ENCODE results near the gene CBX3.

CBX3 gene

GRCh38 chr7:26198781-26199169 lies 2.8 kb upstream of the CBX3 start:
- ChIA-PET CTCF (interaction anchor here (0.6 to 1.8 kb wide), 7 partner anchors 15 to 962 kb away, joined by 3 to 9 read pairs (median 4); no protein-coding TSS in a partner anchor), POLR2A (ENCODE audit: low non-redundant PET) (no interaction called here)
- H3K27ac ChIP-seq, result no peak overlapping the region
- TF ChIP-seq CTCF (conservative IDR thresholded peaks at IDR 0.05; ENCODE audit: low read depth), result no peak
- DNase-seq (ENCODE audit: low spot score), result no peak

- peak overlapping the region; percentile 100 for H3K27ac ChIP-seq
- no peak for TF ChIP-seq CTCF (conservative IDR thresholded peaks at IDR 0.05; ENCODE audit: low read depth)
- ChIA-PET POLR2A (ENCODE audit: low non-redundant PET) (interaction anchor here (0.6 to 1.2 kb wide), 4 partner anchors 43 to 530 kb away, joined by 3 to 4 read pairs (median 3); no protein-coding TSS in a partner anchor), CTCF (interaction anchor here (0.6 to 1.8 kb wide), 4 partner anchors 16 to 166 kb away, joined by 3 to 9 read pairs (median 4); no protein-coding TSS in a partner anchor)
- DNase-seq (ENCODE audit: low spot score), result no peak
Observed at GRCh38 chr7:26199301-26200037, 2.1 kb upstream of the CBX3 start.

- CTCF ChIA-PET, result interaction anchor here (0.8 kb wide), 1 partner anchor 165 kb away, joined by 3 read pairs; no protein-coding TSS in a partner anchor
- peak; percentile 45 for DNase-seq (ENCODE audit: low spot score)
- H3K27ac ChIP-seq, result peak overlapping the region; percentile 100
- TF ChIP-seq CTCF (conservative IDR thresholded peaks at IDR 0.05; ENCODE audit: low read depth), result no peak
- POLR2A ChIA-PET (ENCODE audit: low non-redundant PET), result interaction anchor here (0.6 to 1.2 kb wide), 5 partner anchors 14 to 530 kb away, joined by 3 to 4 read pairs (median 3); no protein-coding TSS in a partner anchor
Observed at GRCh38 chr7:26200038-26200443, 1.5 kb upstream of the CBX3 start.

DNA sequence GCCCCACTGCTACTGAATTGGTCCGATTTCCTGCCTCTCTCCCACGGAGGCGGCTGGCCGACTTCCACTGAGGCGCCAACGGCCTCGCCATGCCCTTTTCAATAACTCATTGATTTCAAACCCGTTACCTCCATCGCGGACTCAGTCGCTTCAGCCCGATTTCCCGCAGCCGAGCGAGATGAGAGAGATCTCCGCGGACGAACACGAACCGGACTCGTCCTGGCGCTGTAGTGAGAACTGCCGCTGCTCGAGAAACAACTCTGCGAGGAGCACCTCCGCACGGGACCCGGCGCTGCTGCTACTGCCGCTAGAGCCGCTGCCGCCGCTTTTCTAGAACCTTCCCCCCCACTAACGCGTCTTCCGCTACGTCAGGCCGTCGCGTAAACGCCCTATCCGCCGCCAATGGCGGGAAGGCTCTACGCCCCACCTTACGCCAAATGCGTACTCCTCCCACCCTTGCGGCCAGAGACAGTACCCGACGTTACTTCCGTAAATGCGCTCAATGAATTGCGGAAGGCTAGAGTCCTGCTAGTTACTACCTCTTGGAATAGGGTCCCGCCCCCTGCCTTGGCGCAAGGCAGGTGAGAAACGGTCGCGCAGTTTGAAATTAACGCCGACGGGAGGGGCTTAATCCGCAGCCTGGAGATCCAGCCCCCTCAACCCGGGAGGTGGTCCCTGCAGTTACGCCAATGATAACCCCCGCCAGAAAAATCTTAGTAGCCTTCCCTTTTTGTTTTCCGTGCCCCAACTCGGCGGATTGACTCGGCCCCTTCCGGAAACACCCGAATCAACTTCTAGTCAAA lies 900 bp upstream of the CBX3 start, which contains the start of gene HNRNPA2B1:
HNRNPA2B1 (minus strand) TSS at position 303 of the 803 bp plus-strand sequence; CDS start at position 134, 169 bp downstream.
- no peak for TF ChIP-seq CTCF (conservative IDR thresholded peaks at IDR 0.05; ENCODE audit: low read depth)
- DNase-seq (ENCODE audit: low spot score), result peak; percentile 92
- ChIA-PET POLR2A (ENCODE audit: low non-redundant PET) (interaction anchor here (0.6 to 1.2 kb wide), 5 partner anchors 14 to 531 kb away, joined by 3 to 4 read pairs (median 3); no protein-coding TSS in a partner anchor), CTCF (interaction anchor here (0.8 kb wide), 1 partner anchor 164 kb away, joined by 3 read pairs; no protein-coding TSS in a partner anchor)
- H3K27ac ChIP-seq, result peak within 1 kb of the TSS; percentile 100

DNA sequence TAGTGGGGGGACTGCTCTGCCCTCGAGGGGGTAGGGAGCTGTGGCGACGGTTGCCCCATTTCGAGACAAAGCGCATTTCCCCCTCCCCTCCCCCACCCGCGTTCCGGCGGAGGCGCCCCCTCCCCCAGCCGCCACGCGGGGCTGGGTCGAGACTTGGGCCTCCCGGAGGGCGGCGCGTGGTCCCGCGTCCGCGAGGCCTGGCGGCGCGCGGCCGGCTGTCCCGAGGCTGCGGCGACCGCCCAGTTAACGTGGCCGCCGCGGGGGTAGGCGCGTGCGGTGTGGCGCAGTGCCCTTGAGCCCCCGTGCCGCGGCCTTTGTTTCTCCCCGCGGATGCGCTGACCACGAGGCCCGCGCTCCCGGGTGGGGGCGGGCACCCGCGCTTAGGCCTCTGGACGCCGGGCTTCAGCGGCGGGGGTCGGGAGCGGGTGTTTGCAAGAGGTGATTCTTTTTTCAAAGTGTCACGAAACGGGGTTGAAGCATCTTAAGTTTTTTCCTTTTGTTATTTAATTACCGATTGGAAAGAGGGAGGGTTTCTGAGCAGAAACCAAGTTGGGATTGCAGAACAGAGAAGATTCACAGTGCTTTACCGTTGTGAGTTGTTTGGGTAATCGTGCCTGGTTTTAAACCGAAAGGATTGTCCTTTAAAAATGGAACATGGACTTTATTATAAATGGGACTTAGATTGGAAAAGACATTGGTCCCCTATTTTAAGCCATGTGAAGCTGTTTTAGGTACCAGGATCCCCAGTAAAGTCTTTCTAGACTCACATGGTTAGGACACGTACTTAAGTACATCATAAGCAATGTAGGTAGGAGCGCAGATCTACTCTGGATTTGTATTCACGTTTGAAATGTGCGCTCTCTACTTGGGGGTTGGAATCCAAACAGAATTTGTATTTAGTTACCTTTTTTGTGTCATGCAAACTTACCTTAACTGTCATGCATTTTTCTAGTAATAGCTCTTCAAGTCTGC lies 760 bp downstream of the CBX3 start:
- POLR2A ChIA-PET (ENCODE audit: low non-redundant PET), result no interaction called here
- DNase-seq (ENCODE audit: low spot score), result no peak
- no peak for TF ChIP-seq CTCF (conservative IDR thresholded peaks at IDR 0.05; ENCODE audit: low read depth)
- peak overlapping the region; percentile 100 for H3K27ac ChIP-seq
- CTCF ChIA-PET, result interaction anchor here (0.5 kb wide), 1 partner anchor 1428 kb away, joined by 6 read pairs; no protein-coding TSS in a partner anchor
